H1 (cell line): ENCODE data around the gene EPG5.

Source experiments
- ATF2 ChIP-seq: IDR thresholded peaks from 2 replicates; pipeline ENCODE4 v1.6.1; 2012; ENCODE audit warnings: low read length, inconsistent platforms
- CEBPB ChIP-seq: IDR thresholded peaks from 2 replicates; pipeline ENCODE4 v1.6.1; 2012; ENCODE audit warnings: low read depth, low read length
- CTCF ChIP-seq, 3 experiments: IDR thresholded peaks; 1 replicate in 2 of 3; 2 replicates in 1 of 3; pipeline versions ENCODE4 v1.5.1 to v1.6.1; 2011; ENCODE audit warnings: low read length in 3 of 3, mild to moderate bottlenecking in 3 of 3, inconsistent platforms in 2 of 3, low read depth in 1 of 3, moderate library complexity in 1 of 3; ENCODE audit not compliant: insufficient read depth in 1 of 3; ENCODE audit errors: control extremely low read depth in 1 of 3
- GTF2F1 ChIP-seq: IDR thresholded peaks from 2 replicates; pipeline ENCODE4 v1.6.1; 2012; ENCODE audit warnings: low read depth, low read length, improper control_type of control experiment, borderline replicate concordance
- HDAC2 ChIP-seq, 2 experiments: fragments of 300-600 bp in 1 of 2; sonication (generic) in 1 of 2; IDR thresholded peaks; 2 replicates each; pipeline ENCODE4 v1.6.1; 2011 to 2012; ENCODE audit warnings: low read depth in 2 of 2, low read length in 2 of 2, mild to moderate bottlenecking in 2 of 2, moderate library complexity in 2 of 2, borderline replicate concordance in 1 of 2, inconsistent platforms in 1 of 2
- KDM4A ChIP-seq: IDR thresholded peaks from one replicate; pipeline ENCODE4 v1.7.1; 2012; ENCODE audit warnings: low read depth, mild to moderate bottlenecking, moderate library complexity, low read length, inconsistent platforms; ENCODE audit not compliant: severe bottlenecking
- MAFK ChIP-seq: IDR thresholded peaks from 2 replicates; pipeline ENCODE4 v1.6.1; 2012; ENCODE audit warnings: low read depth, mild to moderate bottlenecking, improper control_type of control experiment, low read length
- POLR2AphosphoS5 ChIP-seq: IDR thresholded peaks from 2 replicates; pipeline ENCODE4 v1.6.1; 2011; ENCODE audit warnings: low read depth, low read length

GRCh38 chr18:45828917-45829811 lies 138.0 kb downstream of the EPG5 start:
- TF ChIP-seq MAFK: no peak
- no peak for TF ChIP-seq GTF2F1
- TF ChIP-seq POLR2AphosphoS5: no peak
- TF ChIP-seq ATF2: no peak
- TF ChIP-seq CTCF (IDR thresholded peaks at IDR 0.05; ENCODE audit: control extremely low read depth in 1 of 3, insufficient read depth in 1 of 3, low read depth in 1 of 3, low read length in 3 of 3): no peak
- TF ChIP-seq KDM4A: no peak
- no peak for TF ChIP-seq HDAC2 (IDR thresholded peaks at IDR 0.05; ENCODE audit: borderline replicate concordance in 1 of 2, low read depth in 2 of 2, low read length in 2 of 2)
- TF ChIP-seq CEBPB: no peak
